GF-D8 (cell line): Measurements from ENCODE around the gene CLDN20.
"Not testable (repeated sequence)": the region's sequence is repeated elsewhere in the genome, so short reads cannot be mapped to it uniquely, and the experiment has no call there.

Source experiments
- DNase-seq: peaks from one replicate; lab custom pipeline; 2025; lab: John Stamatoyannopoulos, UW

CLDN20 gene

GRCh38 chr6:155263373-155264063 lies at the start of gene CLDN20:
Gene CLDN20 (plus strand): TSS chr6:155264013. CDS start chr6:155275720, 11,707 bp downstream.
- no peak for DNase-seq

GRCh38 chr6:155215906-155216305 lies 47.9 kb upstream of the CLDN20 start:
- no peak for DNase-seq

GRCh38 chr6:155216312-155217046 lies 47.3 kb upstream of the CLDN20 start:
- DNase-seq: no peak

GRCh38 chr6:155218711-155219110 lies 45.1 kb upstream of the CLDN20 start:
- not testable (repeated sequence) for DNase-seq

GRCh38 chr6:155219299-155219698 lies 44.5 kb upstream of the CLDN20 start:
- no peak for DNase-seq

GRCh38 chr6:155219858-155220301 lies 43.9 kb upstream of the CLDN20 start:
- no peak for DNase-seq

- no peak for DNase-seq
Observed at GRCh38 chr6:155221086-155221485, 42.7 kb upstream of the CLDN20 start.

GRCh38 chr6:155222506-155222905 lies 41.3 kb upstream of the CLDN20 start:
- DNase-seq: no peak

- peak; percentile 14 for DNase-seq
Observed at GRCh38 chr6:155223646-155224451, 40.0 kb upstream of the CLDN20 start.

- DNase-seq: no peak
Observed at GRCh38 chr6:155224618-155225017, 39.2 kb upstream of the CLDN20 start.

GRCh38 chr6:155227046-155227445 lies 36.8 kb upstream of the CLDN20 start:
- DNase-seq: no peak

GRCh38 chr6:155228546-155229166 lies 35.2 kb upstream of the CLDN20 start:
- no peak for DNase-seq

GRCh38 chr6:155230975-155231374 lies 32.8 kb upstream of the CLDN20 start:
- not testable (repeated sequence) for DNase-seq

- no peak for DNase-seq
Observed at GRCh38 chr6:155232848-155233247, 31.0 kb upstream of the CLDN20 start.

- no peak for DNase-seq
Observed at GRCh38 chr6:155234167-155234566, 29.6 kb upstream of the CLDN20 start.

- no peak for DNase-seq
Observed at GRCh38 chr6:155234687-155235086, 29.1 kb upstream of the CLDN20 start.

GRCh38 chr6:155235087-155235486 lies 28.7 kb upstream of the CLDN20 start:
- no peak for DNase-seq

GRCh38 chr6:155237613-155238012 lies 26.2 kb upstream of the CLDN20 start:
- no peak for DNase-seq

GRCh38 chr6:155240905-155241600 lies 22.8 kb upstream of the CLDN20 start:
- DNase-seq: no peak

GRCh38 chr6:155241966-155242365 lies 21.8 kb upstream of the CLDN20 start:
- no peak for DNase-seq

GRCh38 chr6:155244434-155244833 lies 19.4 kb upstream of the CLDN20 start:
- DNase-seq: no peak

- no peak for DNase-seq
Observed at GRCh38 chr6:155245193-155245592, 18.6 kb upstream of the CLDN20 start.
